ENCODE results near the gene POU5F2.

The POU5F2 gene

GRCh38 chr5:93741136-93741811, at the start of gene POU5F2:
Gene POU5F2, minus strand, starts transcription at chr5:93741600. Its CDS starts 37 bp downstream, at chr5:93741563.
- DNase-seq (ENCODE audit: low read depth in 3 of 3) = no peak

- no peak for DNase-seq (ENCODE audit: low read depth in 3 of 3)
Measured at GRCh38 chr5:93790401-93790800, 49.0 kb upstream of the POU5F2 start.

- no peak for DNase-seq (ENCODE audit: low read depth in 3 of 3)
Measured at GRCh38 chr5:93789173-93790067, 48.0 kb upstream of the POU5F2 start.

- DNase-seq (ENCODE audit: low read depth in 3 of 3) = no peak
Measured at GRCh38 chr5:93787598-93787997, 46.2 kb upstream of the POU5F2 start.

- DNase-seq (ENCODE audit: low read depth in 3 of 3) = no peak
Measured at GRCh38 chr5:93785475-93785874, 44.1 kb upstream of the POU5F2 start.

GRCh38 chr5:93782978-93783377, 41.6 kb upstream of the POU5F2 start:
- no peak for DNase-seq (ENCODE audit: low read depth in 3 of 3)

GRCh38 chr5:93777620-93778019, 36.2 kb upstream of the POU5F2 start:
- no peak for DNase-seq (ENCODE audit: low read depth in 3 of 3)

GRCh38 chr5:93756372-93756771, 15.0 kb upstream of the POU5F2 start:
- no peak for DNase-seq (ENCODE audit: low read depth in 3 of 3)

GRCh38 chr5:93755716-93756115, 14.3 kb upstream of the POU5F2 start:
- DNase-seq (ENCODE audit: low read depth in 3 of 3) = no peak

- DNase-seq (ENCODE audit: low read depth in 3 of 3) = no peak
Measured at GRCh38 chr5:93748875-93749397, 7.5 kb upstream of the POU5F2 start.

GRCh38 chr5:93746406-93747056, 5.1 kb upstream of the POU5F2 start:
- DNase-seq (ENCODE audit: low read depth in 3 of 3) = no peak

- no peak for DNase-seq (ENCODE audit: low read depth in 3 of 3)
Measured at GRCh38 chr5:93736284-93736683, 5.1 kb downstream of the POU5F2 start.

GRCh38 chr5:93735378-93735777, 6.0 kb downstream of the POU5F2 start:
- DNase-seq (ENCODE audit: low read depth in 3 of 3) = no peak

- DNase-seq (ENCODE audit: low read depth in 3 of 3) = no peak
Measured at GRCh38 chr5:93731987-93732386, 9.4 kb downstream of the POU5F2 start.

GRCh38 chr5:93726595-93726994, 14.8 kb downstream of the POU5F2 start:
- no peak for DNase-seq (ENCODE audit: low read depth in 3 of 3)

- DNase-seq (ENCODE audit: low read depth in 3 of 3) = no peak
Measured at GRCh38 chr5:93724791-93725190, 16.6 kb downstream of the POU5F2 start.

GRCh38 chr5:93723681-93724080, 17.7 kb downstream of the POU5F2 start:
- no peak for DNase-seq (ENCODE audit: low read depth in 3 of 3)

GRCh38 chr5:93723005-93723404, 18.4 kb downstream of the POU5F2 start:
- DNase-seq (ENCODE audit: low read depth in 3 of 3) = no peak

- DNase-seq (ENCODE audit: low read depth in 3 of 3) = no peak
Measured at GRCh38 chr5:93722588-93722987, 18.8 kb downstream of the POU5F2 start.

GRCh38 chr5:93721511-93721910, 19.9 kb downstream of the POU5F2 start:
- DNase-seq (ENCODE audit: low read depth in 3 of 3) = no peak

- no peak for DNase-seq (ENCODE audit: low read depth in 3 of 3)
Measured at GRCh38 chr5:93721071-93721470, 20.3 kb downstream of the POU5F2 start.

- no peak for DNase-seq (ENCODE audit: low read depth in 3 of 3)
Measured at GRCh38 chr5:93717162-93717561, 24.2 kb downstream of the POU5F2 start.

All from stimulated activated CD4-positive, alpha-beta T cell treated with anti-CD3 and anti-CD28 coated beads, TNF-alpha, amount 100 ng/mL, for 4 hours (primary cell).